Hindlimb muscle (tissue), 1 donor: ENCODE results near the gene ACBD4. TPM values are rescaled to one million over a fixed set of nuclear protein-coding genes. Genes with fewer than 3 reads are reported as not detected.
"Not testable (repeated sequence)": the region's sequence is repeated elsewhere in the genome, so short reads cannot be mapped to it uniquely, and the experiment has no call there.

Experiments used
- DNase-seq: peaks from one replicate; pipeline ENCODE4 v3.0.0-alpha.2; 2013
- polyA plus RNA-seq: library from polyadenylated mRNA; unstranded; fragments of 120-200 nt; gene quantifications from one replicate; pipeline ENCODE4 v1.2.1, GENCODE V29; 2013; ENCODE audit not compliant: insufficient read length

Gene ACBD4
- polyA plus RNA-seq, 1 donor = 5.7 TPM

DNA sequence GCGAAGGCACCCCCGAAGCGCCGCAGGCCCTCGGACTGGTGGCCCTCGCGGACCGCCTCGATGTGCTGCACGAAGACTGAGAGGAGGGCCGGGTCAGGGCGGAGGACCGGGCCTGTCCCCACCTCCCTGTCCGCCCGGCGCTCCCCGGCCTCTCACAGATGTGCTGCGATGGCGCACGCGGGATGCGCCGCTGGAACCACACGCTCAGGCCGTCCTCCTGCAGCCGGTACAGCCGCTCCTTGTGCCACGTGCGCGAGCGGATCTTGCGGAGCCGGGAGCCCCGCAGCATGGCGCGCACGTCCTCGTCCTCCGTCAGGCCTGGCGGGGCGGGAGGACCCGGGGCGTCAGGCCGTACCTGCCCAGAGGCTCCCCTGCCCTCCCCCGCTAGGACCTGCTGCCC, 14.4 kb upstream of the ACBD4 start:
- no peak for DNase-seq

DNA sequence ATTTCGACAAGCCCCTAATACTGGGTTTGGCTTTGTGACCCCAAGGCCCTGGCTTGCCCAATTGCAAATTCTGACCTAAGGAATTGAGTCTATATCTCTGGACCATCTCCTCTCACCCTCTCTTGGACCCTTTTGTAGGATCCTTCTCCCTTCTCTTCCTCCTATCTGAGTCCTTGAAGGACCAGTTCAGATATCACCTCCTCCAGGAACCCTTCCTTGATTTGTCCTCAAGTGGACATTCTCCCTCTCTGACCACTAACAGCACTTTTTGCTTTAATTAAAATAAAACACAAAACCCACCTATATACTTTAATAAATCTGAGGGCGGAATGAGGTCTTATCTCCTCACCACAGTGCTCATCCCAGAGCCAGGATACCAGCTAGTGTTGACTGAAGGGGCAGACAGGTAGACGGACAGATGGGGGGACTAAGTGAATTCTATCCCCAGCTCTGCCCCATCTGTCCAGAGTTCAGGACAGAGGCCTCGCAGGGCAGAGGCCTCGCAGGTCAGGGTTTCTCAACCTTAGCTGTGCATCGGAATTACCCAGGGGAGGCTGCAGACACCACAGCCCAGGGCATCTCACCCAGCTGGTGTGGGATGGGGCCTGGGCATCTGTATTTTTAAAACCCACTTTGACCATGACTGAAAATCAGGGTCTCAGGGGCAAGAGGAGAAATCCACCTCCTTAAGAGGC, 12.3 kb upstream of the ACBD4 start:
- no peak for DNase-seq

- no peak for DNase-seq
Measured at GRCh38 chr17:45123930-45124796, 11.3 kb upstream of the ACBD4 start.

- not testable (repeated sequence) for DNase-seq
Measured at GRCh38 chr17:45124797-45125122, 10.7 kb upstream of the ACBD4 start.

DNA sequence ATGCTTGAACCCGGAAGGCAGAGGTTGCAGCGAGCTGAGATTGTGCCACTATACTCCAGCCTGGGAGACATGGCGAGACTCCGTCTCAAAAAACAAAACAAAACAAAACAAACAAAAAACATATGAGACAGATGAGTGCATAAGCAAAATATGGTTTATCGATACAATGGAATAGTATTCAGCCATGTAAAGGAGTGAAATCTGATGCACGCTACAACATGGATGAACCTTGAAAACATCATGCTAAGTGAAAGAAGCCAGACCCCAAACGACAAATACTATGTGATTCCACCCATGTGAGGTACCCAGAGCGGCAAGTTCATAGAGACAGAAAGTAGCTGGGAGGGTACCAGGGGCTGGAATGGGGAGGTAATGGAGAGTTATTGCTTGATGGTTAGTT, 10.0 kb upstream of the ACBD4 start:
- no peak for DNase-seq

DNA sequence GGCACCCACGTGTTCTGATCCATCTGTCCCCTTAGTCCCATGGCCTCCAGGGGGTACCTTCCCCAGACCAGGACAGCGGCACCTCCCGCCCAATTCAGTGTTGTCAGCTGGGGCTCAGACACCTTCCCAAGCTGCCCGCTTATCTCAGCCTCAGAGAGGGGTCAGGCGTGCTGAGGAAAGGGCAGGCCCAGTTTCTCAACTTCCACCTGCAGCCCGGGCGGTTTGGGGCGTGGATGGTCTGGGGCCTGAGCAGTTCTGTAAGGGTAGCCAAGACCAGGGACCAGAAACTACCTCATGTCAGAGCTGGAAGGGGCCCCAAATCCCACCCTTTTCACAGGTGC, 8.3 kb upstream of the ACBD4 start:
- DNase-seq = no peak

- no peak for DNase-seq
Measured at GRCh38 chr17:45127548-45128300, 7.8 kb upstream of the ACBD4 start.

DNA sequence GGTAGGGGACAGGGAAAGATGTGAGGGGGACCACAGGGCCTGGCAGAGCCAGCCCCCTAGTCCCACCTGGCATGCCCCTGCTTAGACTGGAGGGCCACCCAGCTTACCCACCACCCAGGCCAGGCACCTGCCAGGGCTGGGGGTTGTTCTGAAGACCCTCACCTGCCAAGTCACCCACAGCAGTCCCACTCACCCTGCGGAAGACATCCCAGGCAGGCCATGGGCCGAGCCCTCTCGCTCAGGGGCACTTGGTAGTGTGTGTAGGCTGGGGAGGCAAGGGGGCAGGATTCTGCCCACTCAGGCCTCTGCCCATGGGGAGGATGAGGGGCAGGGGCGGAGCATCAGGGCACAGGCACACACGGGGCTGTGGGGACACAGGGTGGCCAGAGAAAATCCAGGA, 7.2 kb upstream of the ACBD4 start:
- DNase-seq = no peak

- no peak for DNase-seq
Measured at GRCh38 chr17:45128989-45129388, 6.5 kb upstream of the ACBD4 start.

DNA sequence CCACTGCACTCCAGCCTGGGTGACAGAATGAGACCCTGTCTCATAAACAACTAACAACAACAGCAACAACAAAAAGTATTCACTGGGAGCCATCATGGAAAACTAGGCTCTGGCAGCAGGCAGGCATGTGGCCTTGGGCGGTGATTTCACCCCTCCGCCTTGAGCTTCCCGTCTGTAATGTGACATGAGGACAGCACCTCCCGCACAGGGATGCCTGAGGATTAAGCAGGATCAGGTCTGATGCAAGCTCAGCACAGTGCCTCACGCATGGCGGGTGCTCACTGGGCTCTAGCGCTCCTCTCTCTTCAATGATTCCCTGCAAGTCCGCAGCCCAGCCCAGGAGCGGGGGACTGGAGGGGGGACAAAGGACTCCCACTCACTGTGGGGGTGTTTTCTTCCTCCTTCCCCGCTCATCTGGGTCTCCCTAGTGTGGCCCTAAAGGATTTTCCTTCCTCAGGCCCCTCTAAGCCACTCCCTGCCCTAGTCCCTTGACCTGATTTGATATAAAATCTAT, 6.0 kb upstream of the ACBD4 start:
- DNase-seq = no peak

GRCh38 chr17:45129940-45130680, 5.4 kb upstream of the ACBD4 start:
- no peak for DNase-seq

- no peak for DNase-seq
Measured at GRCh38 chr17:45130681-45131615, 4.5 kb upstream of the ACBD4 start.

DNA sequence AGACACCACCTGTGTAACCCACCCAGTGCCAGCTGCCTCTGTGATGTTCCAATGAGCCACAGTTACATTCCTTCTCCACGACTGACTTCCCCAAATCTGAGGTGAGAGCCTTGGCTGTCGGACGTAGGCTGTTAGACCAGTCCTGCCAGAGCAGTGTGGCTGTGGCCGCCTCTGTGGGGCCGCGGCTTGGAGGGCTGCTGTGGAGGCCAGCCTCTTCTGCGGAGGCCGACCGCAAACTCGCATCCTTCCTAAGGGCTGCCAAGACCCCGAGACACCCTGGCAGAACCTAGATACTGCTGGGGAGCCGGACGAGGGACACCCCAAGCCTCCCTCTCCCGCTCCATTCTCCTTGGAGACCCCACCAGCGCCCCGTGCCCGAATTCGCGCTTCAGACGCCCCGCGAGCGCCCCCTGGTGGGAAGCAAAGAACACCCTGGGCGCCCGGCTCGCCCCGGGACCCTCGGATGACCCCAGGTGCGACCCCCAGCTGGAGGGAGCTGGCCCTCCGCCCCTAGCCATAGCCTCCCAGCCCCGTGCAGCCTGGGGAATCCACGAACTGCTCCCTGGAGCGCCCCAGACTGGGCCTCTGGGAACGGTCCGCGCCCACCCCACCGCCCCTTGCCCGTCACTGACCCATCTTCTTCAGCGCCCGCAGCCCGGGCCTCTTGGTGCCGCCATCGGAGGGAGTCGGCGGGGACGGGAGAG, 3.7 kb upstream of the ACBD4 start:
- no peak for DNase-seq

- DNase-seq = no peak
Measured at GRCh38 chr17:45132320-45132571, 3.2 kb upstream of the ACBD4 start, which contains the start of gene PLCD3. Gene PLCD3, minus strand, starts transcription at chr17:45132515. Its CDS starts 105 bp downstream, at chr17:45132410.

DNA sequence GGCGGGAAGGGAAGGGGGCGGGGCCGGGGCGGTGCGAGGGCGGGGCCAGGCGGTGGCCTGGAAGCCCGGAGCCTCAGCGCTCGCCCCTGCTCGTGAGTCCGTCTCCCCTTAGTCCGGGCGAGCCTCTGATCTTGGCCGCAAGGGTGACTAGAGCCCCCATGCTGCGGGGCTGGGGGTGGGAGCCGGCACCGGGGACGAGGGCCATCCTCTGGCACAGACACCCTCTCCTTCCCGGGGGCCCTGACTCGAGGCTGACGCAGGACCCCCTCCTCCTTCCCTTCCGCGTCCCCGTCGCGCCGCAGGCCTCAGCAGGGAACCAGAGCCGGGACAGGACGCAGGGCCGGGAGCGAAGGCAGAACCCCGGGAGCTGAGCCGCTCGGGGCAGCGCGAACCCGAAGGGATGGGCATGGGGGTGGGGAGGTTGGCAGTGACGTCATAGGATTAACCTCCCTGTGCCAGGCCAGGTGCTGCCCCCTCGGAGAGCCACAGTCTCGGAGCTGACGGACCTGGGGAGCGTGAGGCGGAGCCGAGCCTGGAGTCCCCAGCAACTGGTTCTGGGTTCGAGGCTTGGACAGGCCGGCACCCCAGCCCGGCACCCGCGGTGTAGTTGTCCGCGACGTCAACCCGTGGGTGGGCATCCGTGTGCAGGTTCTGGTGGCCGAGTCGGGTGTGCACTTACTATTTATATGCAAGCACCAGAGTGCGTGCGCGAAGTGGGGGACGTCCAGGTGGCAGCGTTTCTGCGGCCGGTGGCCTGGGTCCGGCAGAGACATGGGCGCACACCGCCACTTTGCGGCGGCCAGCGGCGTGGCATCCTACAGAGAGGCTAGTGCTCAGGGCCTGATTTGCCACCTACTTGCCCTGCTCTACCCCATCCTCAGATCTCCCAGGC, 2.7 kb upstream of the ACBD4 start:
- DNase-seq = peak; percentile 78

DNA sequence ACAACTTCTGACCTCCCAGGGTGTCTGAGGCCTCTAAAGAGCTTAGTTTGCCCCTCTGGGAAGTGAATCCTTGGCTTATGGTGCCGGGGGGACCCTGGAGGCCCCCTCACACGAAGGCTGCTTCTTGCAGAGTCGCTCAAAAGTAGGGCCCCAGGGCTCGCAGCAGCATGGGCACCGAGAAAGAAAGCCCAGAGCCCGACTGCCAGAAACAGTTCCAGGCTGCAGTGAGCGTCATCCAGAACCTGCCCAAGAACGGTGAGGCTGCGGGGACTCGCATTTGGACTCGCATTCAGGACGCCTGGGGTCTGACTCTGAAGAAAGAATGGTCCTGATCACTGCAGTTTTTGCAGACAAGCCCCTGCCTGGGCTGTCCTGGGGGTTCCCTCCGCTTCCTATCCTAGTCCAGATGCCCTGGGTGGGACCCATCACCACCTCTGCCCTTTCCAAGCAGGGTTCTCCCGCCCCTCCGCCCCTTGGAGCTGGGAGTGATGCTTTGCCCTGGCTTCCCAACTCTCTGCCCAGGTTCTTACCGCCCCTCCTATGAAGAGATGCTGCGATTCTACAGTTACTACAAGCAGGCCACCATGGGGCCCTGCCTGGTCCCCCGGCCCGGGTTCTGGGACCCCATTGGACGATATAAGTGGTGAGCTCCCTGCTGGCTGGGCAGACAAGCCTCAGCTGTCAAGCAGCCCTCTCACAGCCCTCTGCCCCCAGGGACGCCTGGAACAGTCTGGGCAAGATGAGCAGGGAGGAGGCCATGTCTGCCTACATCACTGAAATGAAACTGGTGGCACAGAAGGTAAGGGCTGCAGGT, 698 bp downstream of the ACBD4 start:
- DNase-seq = no peak

DNA sequence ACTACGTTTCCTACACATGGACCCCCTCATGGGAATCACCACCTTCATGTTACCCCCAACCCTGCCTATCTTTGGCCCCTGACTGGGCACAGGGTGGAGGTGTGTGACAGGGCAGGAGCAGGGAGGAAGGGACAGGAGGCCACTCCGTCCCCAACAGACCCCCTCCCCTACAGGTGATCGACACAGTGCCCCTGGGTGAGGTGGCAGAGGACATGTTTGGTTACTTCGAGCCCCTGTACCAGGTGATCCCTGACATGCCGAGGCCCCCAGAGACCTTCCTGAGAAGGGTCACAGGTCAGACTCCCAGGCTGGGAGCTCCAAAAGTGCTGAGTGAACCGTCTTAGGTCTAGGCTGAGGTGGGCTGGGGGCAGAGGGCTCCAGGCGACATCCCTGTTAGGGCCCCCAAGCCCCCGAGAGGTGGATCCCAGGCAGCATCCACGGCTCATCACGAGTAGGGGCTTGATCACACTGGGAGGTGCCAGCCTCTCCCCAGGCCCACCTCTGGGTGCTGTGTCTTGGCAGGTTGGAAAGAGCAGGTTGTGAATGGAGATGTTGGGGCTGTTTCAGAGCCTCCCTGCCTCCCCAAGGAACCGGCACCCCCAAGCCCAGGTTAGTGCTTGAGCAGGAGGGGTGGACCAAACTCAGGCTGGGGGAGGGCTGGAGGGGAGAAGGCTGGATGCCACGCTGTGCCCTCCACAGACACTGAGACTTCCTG, 1.5 kb downstream of the ACBD4 start:
- no peak for DNase-seq

DNA sequence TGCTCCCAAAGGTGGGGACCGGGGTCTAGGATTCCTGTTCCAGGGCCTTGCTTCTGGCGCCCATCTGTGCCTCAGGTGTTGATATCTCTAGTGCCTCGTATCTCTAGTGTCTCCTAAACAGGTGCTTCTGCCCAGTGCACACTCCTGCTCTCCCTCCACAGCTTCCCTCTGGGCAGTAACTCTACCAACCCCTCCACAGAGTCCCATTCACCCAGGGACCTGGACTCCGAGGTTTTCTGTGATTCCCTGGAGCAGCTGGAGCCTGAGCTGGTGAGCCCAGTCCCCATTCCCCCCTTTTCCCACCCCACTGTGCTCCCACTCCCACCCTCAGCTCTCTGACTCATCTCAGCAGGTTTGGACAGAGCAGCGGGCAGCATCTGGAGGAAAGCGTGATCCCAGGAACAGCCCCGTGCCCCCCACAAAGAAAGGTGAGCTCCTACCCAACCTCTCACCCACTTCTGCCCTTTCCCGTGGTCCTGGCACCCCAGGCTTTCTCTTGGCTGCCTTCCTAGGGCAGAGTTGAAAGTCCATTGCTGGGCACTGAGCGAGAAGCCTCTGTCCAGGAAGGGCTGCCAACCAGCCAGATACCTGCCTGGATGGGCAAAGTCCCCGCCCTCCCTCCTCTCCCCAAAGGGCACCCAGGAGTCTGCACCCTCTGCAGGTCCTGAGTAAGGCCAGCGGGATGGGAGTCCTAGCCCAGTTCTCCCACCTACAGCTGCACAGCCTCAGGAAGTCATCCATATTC, 2.2 kb downstream of the ACBD4 start:
- no peak for DNase-seq
